SK-N-SH treated with all-trans-retinoic acid at 6 μM for 48 hours (cell line): ENCODE results near the gene ATG13.

Experiments
- ATAC-seq: fragments of 200-7000 bp; cut with Tn5 transposase; 3 replicates; pipeline ENCODE4 v1.9.1; 2020; ENCODE audit warnings: mild to moderate bottlenecking, moderate library complexity
- ARNTL ChIP-seq: fragments of 450-650 bp; formaldehyde crosslinking; IDR thresholded peaks from 2 replicates; pipeline ENCODE4 v1.5.0; 2020; ENCODE audit warnings: low read depth, mild to moderate bottlenecking, moderate library complexity, borderline replicate concordance
- BACH2 ChIP-seq: fragments of 250-450 bp; sonication (Bioruptor Pico); IDR thresholded peaks from 2 replicates; pipeline ENCODE4 v1.9.0; 2021; ENCODE audit warnings: mild to moderate bottlenecking, borderline replicate concordance
- CREB5 ChIP-seq: fragments of 250-450 bp; sonication (Bioruptor Pico); IDR thresholded peaks from 2 replicates; pipeline ENCODE4 v1.5.1; 2020; ENCODE audit warnings: low read depth, mild to moderate bottlenecking, moderate library complexity
- CSDC2 ChIP-seq: fragments of 250-450 bp; sonication (Bioruptor Pico); IDR thresholded peaks from 2 replicates; pipeline ENCODE4 v1.5.0; 2020; ENCODE audit warnings: mild to moderate bottlenecking, moderate library complexity
- CSRNP3 ChIP-seq: fragments of 250-450 bp; sonication (Bioruptor Pico); IDR thresholded peaks from 2 replicates; pipeline ENCODE4 v1.5.1; 2021; ENCODE audit warnings: mild to moderate bottlenecking, moderate library complexity
- ESRRG ChIP-seq: fragments of 250-450 bp; sonication (Bioruptor Pico); IDR thresholded peaks from 2 replicates; pipeline ENCODE4 v1.6.1; 2021; ENCODE audit warnings: mild to moderate bottlenecking
- ISL1 ChIP-seq: fragments of 250-450 bp; sonication (Bioruptor Pico); IDR thresholded peaks from 2 replicates; pipeline ENCODE4 v2.1.2; 2022; ENCODE audit warnings: mild to moderate bottlenecking, moderate library complexity
- OSR1 ChIP-seq: fragments of 250-450 bp; sonication (Bioruptor Pico); IDR thresholded peaks from 2 replicates; pipeline ENCODE4 v1.8.0; 2022; ENCODE audit warnings: moderate library complexity, mild to moderate bottlenecking, inconsistent platforms
- PATZ1 ChIP-seq: fragments of 250-450 bp; sonication (Bioruptor Pico); IDR thresholded peaks from 2 replicates; pipeline ENCODE4 v1.8.0; 2020; ENCODE audit warnings: mild to moderate bottlenecking, moderate library complexity, borderline replicate concordance
- PPARA ChIP-seq: fragments of 250-450 bp; sonication (Bioruptor Pico); IDR thresholded peaks from 2 replicates; pipeline ENCODE4 v1.5.0; 2020; ENCODE audit warnings: mild to moderate bottlenecking, borderline replicate concordance
- RARB ChIP-seq: fragments of 250-450 bp; sonication (Bioruptor Pico); IDR thresholded peaks from 2 replicates; pipeline ENCODE4 v1.8.0; 2021; ENCODE audit warnings: mild to moderate bottlenecking, moderate library complexity
- SNAI2 ChIP-seq: fragments of 250-450 bp; sonication (Bioruptor Pico); IDR thresholded peaks from 2 replicates; pipeline ENCODE4 v1.5.0; 2020; ENCODE audit warnings: mild to moderate bottlenecking, moderate library complexity
- TCF4 ChIP-seq: fragments of 250-450 bp; sonication (Bioruptor Pico); IDR thresholded peaks from 2 replicates; pipeline ENCODE4 v1.8.0; 2021; ENCODE audit warnings: mild to moderate bottlenecking, moderate library complexity, borderline replicate concordance
- TOX ChIP-seq: fragments of 250-450 bp; sonication (Bioruptor Pico); IDR thresholded peaks from 2 replicates; pipeline ENCODE4 v1.8.0; 2021; ENCODE audit warnings: mild to moderate bottlenecking, moderate library complexity, borderline replicate concordance
- TSHZ2 ChIP-seq: fragments of 250-450 bp; sonication (Bioruptor Pico); IDR thresholded peaks from 2 replicates; pipeline ENCODE4 v1.5.0; 2020; ENCODE audit warnings: mild to moderate bottlenecking, moderate library complexity
- ZFP3 ChIP-seq: fragments of 250-450 bp; sonication (Bioruptor Pico); IDR thresholded peaks from 2 replicates; pipeline ENCODE4 v1.5.0; 2020; ENCODE audit warnings: mild to moderate bottlenecking, moderate library complexity
- ZNF565 ChIP-seq: fragments of 450-650 bp; formaldehyde crosslinking; conservative IDR thresholded peaks from 2 replicates; pipeline ENCODE4 v1.5.0; 2020; ENCODE audit warnings: low read depth, mild to moderate bottlenecking, moderate library complexity
- ZNF70 ChIP-seq: fragments of 450-650 bp; formaldehyde crosslinking; IDR thresholded peaks from 2 replicates; pipeline ENCODE4 v1.5.0; 2020; ENCODE audit warnings: mild to moderate bottlenecking, moderate library complexity

Gene ATG13

GRCh38 chr11:46679241-46680163, 62.1 kb downstream of the ATG13 start (continued):
- TF ChIP-seq CREB5 (no peak), PATZ1 (no peak)

GRCh38 chr11:46680164-46680760, 62.9 kb downstream of the ATG13 start:
- no peak for ATAC-seq
- TF ChIP-seq SNAI2 (CRISPR knock-in tag) (no peak), PATZ1 (no peak), CSRNP3 (CRISPR knock-in tag) (no peak), BACH2 (no peak), ISL1 (CRISPR knock-in tag) (no peak), TCF4 (CRISPR knock-in tag) (no peak), PPARA (CRISPR knock-in tag) (no peak), ZFP3 (CRISPR knock-in tag) (no peak), CREB5 (no peak), CSDC2 (no peak), ZNF70 (no peak), ZNF565 (CRISPR knock-in tag) (no peak), OSR1 (no peak), TOX (CRISPR knock-in tag) (no peak)

GRCh38 chr11:46680815-46681214, 63.5 kb downstream of the ATG13 start:
- ATAC-seq: no peak
- TF ChIP-seq ESRRG (CRISPR knock-in tag): no peak
- no peak for TF ChIP-seq CSDC2
- no peak for TF ChIP-seq TCF4 (CRISPR knock-in tag)
- TF ChIP-seq RARB: no peak
- TF ChIP-seq TSHZ2 (CRISPR knock-in tag): no peak
- TF ChIP-seq ARNTL (CRISPR knock-in tag): no peak
- no peak for TF ChIP-seq ISL1 (CRISPR knock-in tag)
